ENCODE measurements around the gene CNTNAP5. TPM values are rescaled to one million over a fixed set of nuclear protein-coding genes. Genes with fewer than 3 reads are reported as not detected.
A peak's percentile ranks its signal among the peaks of the same experiment; 100 is the strongest.

CNTNAP5 gene
- total and polyA plus RNA-seq, 2 of the 4 experiments (the other 2 are of a cell fraction) = not detected

DNA sequence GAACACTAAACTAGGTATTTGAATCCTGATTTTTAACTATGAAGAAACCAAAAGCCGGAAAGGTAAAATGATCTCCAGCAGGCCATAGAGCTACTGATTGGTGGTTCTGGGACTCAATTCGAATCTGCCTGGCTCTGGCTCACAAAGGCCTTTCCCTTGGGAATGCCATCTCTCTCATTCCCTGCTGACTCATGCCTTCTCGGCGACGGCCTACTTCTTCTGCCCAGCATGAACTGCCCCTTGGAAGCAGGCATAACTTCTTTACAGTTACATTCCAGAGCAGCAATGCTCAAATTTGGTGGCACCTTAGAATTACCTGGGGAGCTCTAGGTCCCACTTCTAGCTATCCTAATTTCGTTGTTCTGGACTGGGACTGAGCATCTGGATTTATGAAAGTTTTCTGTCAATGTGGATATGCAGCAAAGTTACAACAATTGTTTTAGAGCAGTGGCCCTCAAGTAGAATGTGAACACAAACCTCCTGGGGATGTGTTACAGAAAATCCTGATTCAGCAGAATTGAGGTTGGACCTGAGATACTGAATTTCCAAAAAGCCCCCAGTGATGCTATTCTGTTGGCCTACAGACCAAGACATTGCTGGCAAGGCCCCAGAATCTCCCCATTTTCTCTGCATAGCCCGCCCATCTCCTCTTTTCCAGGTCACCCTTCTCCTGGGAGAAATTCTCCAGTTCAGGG, 261.1 kb downstream of the CNTNAP5 start:
- no peak overlapping the region for H4K8ac ChIP-seq (ENCODE audit: low read depth in 2 of 2, low read length in 2 of 2)
- no peak overlapping the region for H3K4me2 ChIP-seq (ENCODE audit: low read depth, low read length)
- H3K27ac ChIP-seq (ENCODE audit: insufficient read depth, low read length) = no peak overlapping the region
- WGBS, 2 experiments (ENCODE audit: extremely low coverage in 2 of 2, insufficient read length in 1 of 2) = 0% methylated on average over 1 of the region's 7 CpGs; no CpG with 5 or more reads in 1 of the 2 experiments
- no peak overlapping the region for H2BK5ac ChIP-seq (ENCODE audit: low read depth, low read length, poor library complexity, severe bottlenecking)
- H3K4me1 ChIP-seq (ENCODE audit: control insufficient read depth, insufficient read depth, low read length) = no peaks in the 10 kb centered on the region
- dilution Hi-C loops (cut with HindIII; ENCODE audit: low sequenced_read_pairs, unreplicated experiment) (no loop called here), in situ Hi-C loops (cut with MboI; ENCODE audit: low sequenced_read_pairs) (no loop called here), intact Hi-C loops (cut with micrococcal nuclease) (no loop called here)
- no peak overlapping the region for H2BK120ac ChIP-seq (ENCODE audit: low read depth, low read length)
- H3K4me3 ChIP-seq (ENCODE audit: insufficient read depth, low read depth, low read length) = no peak overlapping the region
- H2BK20ac ChIP-seq (ENCODE audit: low read depth, low read length) = no peak overlapping the region
- H3K4ac ChIP-seq (ENCODE audit: low read depth, low read length) = no peak overlapping the region
- H3K56ac ChIP-seq (ENCODE audit: extremely low read depth, insufficient read depth, low read length) = no peak overlapping the region
- no peak overlapping the region for H2AFZ ChIP-seq (replicated peaks; ENCODE audit: low read length, poor library complexity)
- H2BK15ac ChIP-seq (ENCODE audit: low read depth, low read length) = no peak overlapping the region
- no peaks in the 10 kb centered on the region for H3K36me3 ChIP-seq (ENCODE audit: control insufficient read depth, insufficient read depth, low read length)
- DNase-seq (no peak), ATAC-seq (ENCODE audit: low read depth) (no peak)
- no peak overlapping the region for H4K5ac ChIP-seq (ENCODE audit: low read depth, low read length)
- H3K9me3 ChIP-seq (ENCODE audit: control insufficient read depth, insufficient read depth, low read length) = peaks cover 8% of the 10 kb centered on the region; the same call in 1 of the 2 replicates
- no peak overlapping the region for H3K14ac ChIP-seq (replicated peaks; ENCODE audit: low read depth, low read length)
- ChIA-PET POLR2A (ENCODE audit: unreplicated experiment) (no interaction called here), CTCF (no interaction called here)
- H2AK9ac ChIP-seq (replicated peaks; ENCODE audit: low read depth, low read length, poor library complexity) = no peak overlapping the region
- BruUV-seq (replicated peaks) = no TSS peak
- no peak overlapping the region for H3K18ac ChIP-seq (ENCODE audit: low read depth, low read length)
- no peaks in the 10 kb centered on the region for H3K27me3 ChIP-seq (ENCODE audit: control insufficient read depth, insufficient read depth, low read length)
- H3K9ac ChIP-seq (ENCODE audit: low read depth, low read length) = no peak overlapping the region
- no peak overlapping the region for H2AK5ac ChIP-seq (ENCODE audit: low read depth, low read length)
- TF ChIP-seq ELK1 (IDR thresholded peaks at IDR 0.05; ENCODE audit: borderline replicate concordance, low read depth, low read length) (no peak), USF2 (IDR thresholded peaks at IDR 0.05; ENCODE audit: low read depth, low read length) (no peak), NFE2L2 (IDR thresholded peaks at IDR 0.05; ENCODE audit: low read depth, low read length) (no peak), RFX5 (IDR thresholded peaks at IDR 0.05; ENCODE audit: low read depth, low read length) (no peak), MAFK (IDR thresholded peaks at IDR 0.05; ENCODE audit: low read depth, low read length) (peak; percentile 78)
- no peaks in the 10 kb centered on the region for H3K9me1 ChIP-seq (ENCODE audit: insufficient read depth, low read length)
- no peak overlapping the region for H3K23ac ChIP-seq (ENCODE audit: low read depth, low read length)
- no peaks in the 10 kb centered on the region for H3K79me1 ChIP-seq (ENCODE audit: low read depth in 1 of 2, low read length in 2 of 2)
- no peaks in the 10 kb centered on the region for H4K20me1 ChIP-seq (ENCODE audit: insufficient read depth, low read length)
- H4K91ac ChIP-seq (ENCODE audit: insufficient read depth, low read depth, low read length) = no peak overlapping the region

All from IMR-90 (cell line).